H9 (cell line): Measurements from ENCODE around the gene KLF16. TPM values are rescaled to one million over a fixed set of nuclear protein-coding genes. Genes with fewer than 3 reads are reported as not detected.

Experiments used
- DNase-seq: peaks from one replicate; pipeline ENCODE4 v3.0.0-alpha.2; 2017
- H2AFZ ChIP-seq: one replicate; pipeline ENCODE4 v1.6.1; 2013; ENCODE audit warnings: mild to moderate bottlenecking, low read length, control low read depth, moderate library complexity
- H2AK5ac ChIP-seq: 2 replicates; pipeline ENCODE4 v1.6.1; 2013; ENCODE audit warnings: low read length, control low read depth, mixed read lengths; ENCODE audit not compliant: insufficient read length
- H2BK120ac ChIP-seq: one replicate; pipeline ENCODE4 v1.6.1; 2013; ENCODE audit warnings: low read depth, mild to moderate bottlenecking, low read length, control low read depth, inconsistent platforms; ENCODE audit not compliant: poor library complexity, severe bottlenecking
- H2BK12ac ChIP-seq: 2 replicates; pipeline ENCODE4 v1.6.1; 2013; ENCODE audit warnings: low read length, control low read depth, mixed read lengths, low read depth; ENCODE audit not compliant: insufficient read length
- H2BK15ac ChIP-seq: 2 replicates; pipeline ENCODE4 v1.6.1; 2013; ENCODE audit warnings: low read depth, low read length, control low read depth
- H2BK20ac ChIP-seq: one replicate; pipeline ENCODE4 v1.6.1; 2013; ENCODE audit warnings: low read depth, mild to moderate bottlenecking, low read length, control low read depth, inconsistent platforms; ENCODE audit not compliant: poor library complexity, severe bottlenecking
- H2BK5ac ChIP-seq: 2 replicates; pipeline ENCODE4 v1.6.1; 2013; ENCODE audit warnings: low read length, control low read depth, mixed read lengths; ENCODE audit not compliant: insufficient read length
- H3K14ac ChIP-seq: 2 replicates; pipeline ENCODE4 v1.6.1; 2013; ENCODE audit warnings: low read length, control low read depth; ENCODE audit not compliant: insufficient read depth
- H3K18ac ChIP-seq: 2 replicates; pipeline ENCODE4 v1.6.1; 2013; ENCODE audit warnings: low read depth, mild to moderate bottlenecking, mixed read lengths, low read length, control low read depth; ENCODE audit not compliant: insufficient read length
- H3K23ac ChIP-seq: 2 replicates; pipeline ENCODE4 v1.6.1; 2013; ENCODE audit warnings: low read length, control low read depth, mixed read lengths, low read depth; ENCODE audit not compliant: insufficient read length
- H3K23me2 ChIP-seq: 2 replicates; pipeline ENCODE4 v1.6.1; 2013; ENCODE audit warnings: low read depth, mild to moderate bottlenecking, mixed read lengths, low read length, control low read depth; ENCODE audit not compliant: insufficient read length, poor library complexity, severe bottlenecking
- H3K27ac ChIP-seq: 2 replicates; pipeline ENCODE4 v1.5.1; 2013; ENCODE audit warnings: low read length, control low read depth, mixed read lengths, low read depth; ENCODE audit not compliant: insufficient read length
- H3K27me3 ChIP-seq: 2 replicates; pipeline ENCODE4 v1.6.1; 2013; ENCODE audit warnings: low read length, control low read depth, inconsistent platforms; ENCODE audit not compliant: insufficient read depth
- H3K4ac ChIP-seq: 2 replicates; pipeline ENCODE4 v1.6.1; 2013; ENCODE audit warnings: low read depth, mild to moderate bottlenecking, control low read depth, inconsistent platforms, low read length, moderate library complexity
- H3K4me1 ChIP-seq: 2 replicates; pipeline ENCODE4 v1.6.1; 2013; ENCODE audit warnings: low read length, control low read depth, inconsistent platforms; ENCODE audit not compliant: insufficient read depth
- H3K4me2 ChIP-seq: 2 replicates; pipeline ENCODE4 v1.6.1; 2013; ENCODE audit warnings: low read length, control low read depth, mixed read lengths; ENCODE audit not compliant: insufficient read length, insufficient read depth
- H3K56ac ChIP-seq: 2 replicates; pipeline ENCODE4 v1.6.1; 2013; ENCODE audit warnings: low read depth, mild to moderate bottlenecking, mixed read lengths, low read length, control low read depth; ENCODE audit not compliant: insufficient read length
- H3K79me1 ChIP-seq: 2 replicates; pipeline ENCODE4 v1.6.1; 2013; ENCODE audit warnings: low read depth, mild to moderate bottlenecking, moderate library complexity, low read length, control low read depth, inconsistent platforms; ENCODE audit not compliant: insufficient read depth, poor library complexity, severe bottlenecking
- H3K79me2 ChIP-seq: 2 replicates; pipeline ENCODE4 v1.6.1; 2013; ENCODE audit warnings: low read length, control low read depth, inconsistent platforms; ENCODE audit not compliant: insufficient read depth
- H3K9ac ChIP-seq: 2 replicates; pipeline ENCODE4 v1.6.1; 2013; ENCODE audit warnings: low read length, control low read depth, mixed read lengths; ENCODE audit not compliant: insufficient read length; ENCODE audit errors: extremely low read depth
- H3K9me3 ChIP-seq: one replicate; pipeline ENCODE4 v1.6.1; 2013; ENCODE audit warnings: low read depth, low read length, inconsistent platforms; ENCODE audit not compliant: control insufficient read depth
- H3T11ph ChIP-seq: one replicate; pipeline ENCODE4 v1.6.1; 2013; ENCODE audit warnings: mild to moderate bottlenecking, low read length, control low read depth, inconsistent platforms
- H4K20me1 ChIP-seq: one replicate; pipeline ENCODE4 v1.6.1; 2013; ENCODE audit not compliant: control insufficient read depth, insufficient read length, insufficient read depth
- H4K5ac ChIP-seq: 2 replicates; pipeline ENCODE4 v1.6.1; 2013; ENCODE audit warnings: low read depth, mild to moderate bottlenecking, mixed read lengths, low read length, control low read depth; ENCODE audit not compliant: insufficient read length
- H4K8ac ChIP-seq: replicated peaks from 2 replicates; pipeline ENCODE4 v1.6.1; 2013; ENCODE audit warnings: low read length, control low read depth, mixed read lengths, low read depth; ENCODE audit not compliant: insufficient read length
- H4K91ac ChIP-seq: 2 replicates; pipeline ENCODE4 v1.6.1; 2013; ENCODE audit warnings: low read depth, mild to moderate bottlenecking, moderate library complexity, mixed read lengths, low read length, control low read depth; ENCODE audit not compliant: insufficient read length
- H3K27ac Mint-ChIP-seq, 3 experiments: 2 replicates in 2 of 3; 3 replicates in 1 of 3; pipeline ENCODE4 v1.8.0; 2020 to 2021; ENCODE audit warnings: mixed read lengths in 3 of 3, mild to moderate bottlenecking in 1 of 3, moderate library complexity in 1 of 3
- H3K27me3 Mint-ChIP-seq: 2 replicates; pipeline ENCODE4 v1.8.0; 2021; ENCODE audit warnings: low read depth, mild to moderate bottlenecking, moderate library complexity, mixed read lengths
- H3K36me3 Mint-ChIP-seq, 3 experiments: 2 replicates in 2 of 3; 3 replicates in 1 of 3; pipeline ENCODE4 v1.8.0; 2020 to 2021; ENCODE audit warnings: low read depth in 3 of 3, mixed read lengths in 3 of 3; ENCODE audit not compliant: insufficient read depth in 1 of 3
- H3K4me1 Mint-ChIP-seq, 2 experiments: 2 replicates each; pipeline ENCODE4 v1.8.0; 2020; ENCODE audit warnings: mixed read lengths in 2 of 2
- H3K4me3 Mint-ChIP-seq, 2 experiments: 2 replicates in 1 of 2; 3 replicates in 1 of 2; pipeline ENCODE4 v1.8.0; 2020 to 2021; ENCODE audit warnings: mild to moderate bottlenecking in 2 of 2, mixed read lengths in 2 of 2, moderate library complexity in 1 of 2
- H3K9me3 Mint-ChIP-seq, 2 experiments: 2 replicates in 1 of 2; 3 replicates in 1 of 2; pipeline ENCODE4 v1.8.0; 2020; ENCODE audit warnings: mild to moderate bottlenecking in 2 of 2, mixed read lengths in 2 of 2, moderate library complexity in 1 of 2
- CTCF ChIP-seq: fragments of 200-600 bp; sonication (generic); conservative IDR thresholded peaks from 3 replicates; pipeline ENCODE4 v1.8.0; 2021; ENCODE audit warnings: antibody characterized with exemption, mild to moderate bottlenecking
- WGBS: extraction: QIAGEN DNeasy Blood & Tissue Kit; methylation state at CpG from one replicate; pipeline ENCODE4 v1.1.7; 2013; ENCODE audit warnings: missing lambda C conversion rate, low lambda C conversion rate, mixed read lengths; ENCODE audit not compliant: insufficient read length; ENCODE audit errors: extremely low coverage; 5-methylcytosine and 5-hydroxymethylcytosine counted together
- total RNA-seq: library from RNA; stranded (reverse); gene quantifications from 2 replicates; pipeline ENCODE4 v1.2.1, GENCODE V29; 2021

KLF16 gene
- total RNA-seq, 1 experiment from 2014 or later, result 66.8 TPM

GRCh38 chr19:1907563-1908363 lies 44.4 kb upstream of the KLF16 start:
- Histone ChIP-seq H2BK12ac (no peak overlapping the region), H4K91ac (no peak overlapping the region), H3K9ac (no peak overlapping the region), H4K8ac (no peak overlapping the region), H2BK20ac (no peak overlapping the region), H2AK5ac (no peak overlapping the region), H3K27ac (no peak overlapping the region), H3K18ac (no peak overlapping the region), H4K5ac (no peak overlapping the region), H3K4ac (no peak overlapping the region; the same call in 1 of the 2 replicates), H3K79me2 (peaks cover 17% of the 10 kb centered on the region; the same call in 1 of the 2 replicates), H2BK120ac (no peak overlapping the region), H3K14ac (no peak overlapping the region; the same call in 1 of the 2 replicates), H3K9me3 (no peaks in the 10 kb centered on the region), H3K56ac (no peak overlapping the region), H3K27me3 (no peaks in the 10 kb centered on the region), H3T11ph (no peak overlapping the region), H2AFZ (no peak overlapping the region), H2BK5ac (no peak overlapping the region), H3K4me1 (0 out of 2 replicates have a peak, but pooled peaks cover 2% of the 10 kb centered on the region), H3K23ac (no peak overlapping the region), H3K4me2 (no peak overlapping the region), H2BK15ac (no peak overlapping the region), H4K20me1 (no peaks in the 10 kb centered on the region), H3K23me2 (peaks cover 4% of the 10 kb centered on the region), H3K79me1 (peaks cover 4% of the 10 kb centered on the region)
- DNase-seq, result no peak
- peaks cover 5 to 14% (median 8%) of the 10 kb centered on the region in 3 experiments; a peak in 6 of 7 replicates for H3K36me3 Mint-ChIP-seq
- no CpG with 5 or more reads among the region's 43 CpGs for WGBS
- no peak overlapping the region; a peak in 1 of 7 replicates for H3K27ac Mint-ChIP-seq
- H3K27me3 Mint-ChIP-seq, result no peaks in the 10 kb centered on the region
- peaks cover 11 to 17% of the 10 kb centered on the region in 2 experiments for H3K4me1 Mint-ChIP-seq
- TF ChIP-seq CTCF, result no peak
- no peaks in the 10 kb centered on the region; a peak in 1 of 5 replicates for H3K9me3 Mint-ChIP-seq
- H3K4me3 Mint-ChIP-seq, result no peak overlapping the region
